Transverse colon (tissue), 3 donors: ENCODE measurements around the gene ZNF143.

Source experiments
- CTCF ChIP-seq, 5 experiments: fragments of 200-600 bp in 3 of 5; fragments of 450-650 bp in 2 of 5; sonication (generic) in 3 of 5; IDR thresholded peaks; 1 replicate in 2 of 5; 2 replicates in 3 of 5; pipeline ENCODE4 v1.5.1; 2016 to 2017; ENCODE audit warnings: antibody characterized with exemption in 5 of 5, inconsistent platforms in 3 of 5, mild to moderate bottlenecking in 2 of 5, moderate library complexity in 1 of 5
- POLR2A ChIP-seq: fragments of 450-650 bp; IDR thresholded peaks from one replicate; pipeline ENCODE4 v1.6.1; 2016; ENCODE audit warnings: antibody characterized with exemption, mild to moderate bottlenecking, moderate library complexity

- TF ChIP-seq CTCF (IDR thresholded peaks at IDR 0.05) (no peak), POLR2A (no peak)
Measured at GRCh38 chr11:9495803-9496514, 35.1 kb downstream of the ZNF143 start.
